ENCODE results near the gene PBX3. TPM values are rescaled to one million over a fixed set of nuclear protein-coding genes. Genes with fewer than 3 reads are reported as not detected.

The PBX3 gene
- polyA plus RNA-seq, 1 donor (not counting 4 experiments of a cell fraction or from before 2014, with no cell fraction given), result 26.3 TPM

DNA sequence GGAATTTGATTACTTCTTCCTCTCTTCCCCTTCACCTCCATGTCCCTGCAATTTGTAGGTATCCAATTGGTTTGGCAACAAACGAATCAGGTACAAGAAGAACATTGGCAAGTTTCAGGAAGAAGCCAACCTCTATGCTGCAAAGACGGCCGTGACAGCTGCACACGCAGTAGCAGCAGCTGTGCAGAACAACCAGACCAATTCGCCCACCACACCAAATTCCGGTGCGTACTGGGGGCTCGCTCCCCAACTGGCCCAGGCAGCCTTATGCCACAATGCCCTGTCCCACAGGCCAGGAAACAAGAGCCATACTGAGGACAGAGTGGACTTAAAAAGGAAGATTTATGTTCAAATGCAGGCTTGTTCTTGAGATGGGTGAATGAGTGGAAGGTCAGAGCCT, 213.5 kb downstream of the PBX3 start:
- Histone ChIP-seq H3K27ac (ENCODE audit: control insufficient read depth, insufficient read depth, low read length) (no peak overlapping the region), H3K9me1 (ENCODE audit: control insufficient read depth, extremely low read depth, insufficient read depth, low read length) (no peaks in the 10 kb centered on the region), H3K4me2 (ENCODE audit: control insufficient read depth, extremely low read depth, insufficient read depth, low read depth, low read length) (no peak overlapping the region), H3K9me3 (ENCODE audit: control insufficient read depth, low read depth, low read length) (no peaks in the 10 kb centered on the region), H3K9ac (ENCODE audit: control insufficient read depth, extremely low read depth, insufficient read depth, low read length) (no peak overlapping the region), H2AFZ (ENCODE audit: control insufficient read depth, low read length) (no peak overlapping the region), H3K79me2 (ENCODE audit: control insufficient read depth, insufficient read depth, low read length) (no peaks in the 10 kb centered on the region), H3K4me3 (ENCODE audit: control insufficient read depth in 2 of 3, extremely low read depth in 1 of 3, insufficient read depth in 2 of 3, low read depth in 1 of 3, low read length in 3 of 3) (no peak overlapping the region), H3K4me1 (ENCODE audit: control insufficient read depth, extremely low read depth, insufficient read depth, low read length) (no peaks in the 10 kb centered on the region), H4K20me1 (ENCODE audit: control insufficient read depth, extremely low read depth, insufficient read depth, low read length) (no peaks in the 10 kb centered on the region), H3K36me3 (ENCODE audit: control insufficient read depth in 2 of 2, extremely low read depth in 1 of 2, insufficient read depth in 2 of 2, low read length in 2 of 2) (peaks cover 9 to 12% of the 10 kb centered on the region in 2 experiments), H3K27me3 (ENCODE audit: control insufficient read depth, extremely low read depth, insufficient read depth, low read length) (no peaks in the 10 kb centered on the region)
- dilution Hi-C loops (cut with MboI; ENCODE audit: extremely low pct_ligation_motif_present, low sequenced_read_pairs), result no loop called here
- no peak for FAIRE-seq
- no peak for DNase-seq (ENCODE audit: low read depth, low spot score)
- TF ChIP-seq CTCF (optimal IDR thresholded peaks at IDR 0.05 in 1 of 3, IDR thresholded peaks at IDR 0.05 in 1 of 3, conservative IDR thresholded peaks at IDR 0.05 in 1 of 3; ENCODE audit: extremely low read depth in 1 of 3, insufficient read depth in 2 of 3, low read length in 3 of 3) (no peak), EZH2 (IDR thresholded peaks at IDR 0.05; ENCODE audit: low read length) (no peak)

DNA sequence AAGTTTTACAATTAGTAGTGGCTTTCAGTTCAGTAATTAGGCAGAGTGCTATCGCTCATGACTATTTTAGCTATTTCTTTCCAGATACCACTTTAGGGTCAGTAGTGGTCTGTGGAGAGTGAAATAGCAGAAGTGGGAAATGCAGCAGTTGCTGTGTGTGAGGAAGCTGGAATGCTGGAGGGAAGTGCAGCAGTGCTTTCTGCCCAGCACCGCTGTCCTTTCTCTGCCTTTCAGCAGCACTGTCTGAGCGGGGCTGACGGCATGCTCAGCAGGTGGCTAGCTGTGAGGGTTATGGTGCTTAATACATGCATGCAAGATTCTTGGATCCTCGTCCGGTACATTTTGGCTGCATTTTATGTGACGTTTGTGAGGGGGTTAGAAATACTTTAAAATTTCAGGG, 213.9 kb downstream of the PBX3 start:
- dilution Hi-C loops (cut with MboI; ENCODE audit: extremely low pct_ligation_motif_present, low sequenced_read_pairs), result no loop called here
- Histone ChIP-seq H3K4me3 (ENCODE audit: control insufficient read depth in 2 of 3, extremely low read depth in 1 of 3, insufficient read depth in 2 of 3, low read depth in 1 of 3, low read length in 3 of 3) (no peak overlapping the region), H3K27me3 (ENCODE audit: control insufficient read depth, extremely low read depth, insufficient read depth, low read length) (no peaks in the 10 kb centered on the region), H3K27ac (ENCODE audit: control insufficient read depth, insufficient read depth, low read length) (no peak overlapping the region), H2AFZ (ENCODE audit: control insufficient read depth, low read length) (no peak overlapping the region), H3K4me1 (ENCODE audit: control insufficient read depth, extremely low read depth, insufficient read depth, low read length) (peaks cover 2% of the 10 kb centered on the region), H3K9me1 (ENCODE audit: control insufficient read depth, extremely low read depth, insufficient read depth, low read length) (no peaks in the 10 kb centered on the region), H3K4me2 (ENCODE audit: control insufficient read depth, extremely low read depth, insufficient read depth, low read depth, low read length) (no peak overlapping the region), H3K9me3 (ENCODE audit: control insufficient read depth, low read depth, low read length) (no peaks in the 10 kb centered on the region), H3K79me2 (ENCODE audit: control insufficient read depth, insufficient read depth, low read length) (no peaks in the 10 kb centered on the region), H3K9ac (ENCODE audit: control insufficient read depth, extremely low read depth, insufficient read depth, low read length) (no peak overlapping the region), H4K20me1 (ENCODE audit: control insufficient read depth, extremely low read depth, insufficient read depth, low read length) (no peaks in the 10 kb centered on the region), H3K36me3 (ENCODE audit: control insufficient read depth in 2 of 2, extremely low read depth in 1 of 2, insufficient read depth in 2 of 2, low read length in 2 of 2) (peaks cover 9 to 12% of the 10 kb centered on the region in 2 experiments)
- DNase-seq (ENCODE audit: low read depth, low spot score) (no peak), FAIRE-seq (no peak)
- TF ChIP-seq CTCF (optimal IDR thresholded peaks at IDR 0.05 in 1 of 3, IDR thresholded peaks at IDR 0.05 in 1 of 3, conservative IDR thresholded peaks at IDR 0.05 in 1 of 3; ENCODE audit: extremely low read depth in 1 of 3, insufficient read depth in 2 of 3, low read length in 3 of 3) (no peak), EZH2 (IDR thresholded peaks at IDR 0.05; ENCODE audit: low read length) (no peak)
